ENCODE results near the gene SS18. TPM values are rescaled to one million over a fixed set of nuclear protein-coding genes. Genes with fewer than 3 reads are reported as not detected.
A peak's percentile ranks its signal among the peaks of the same experiment; 100 is the strongest.

Gene SS18
- total RNA-seq, 4 donors from 2014 or later = 74.1 to 166 (median 84.3) TPM

DNA sequence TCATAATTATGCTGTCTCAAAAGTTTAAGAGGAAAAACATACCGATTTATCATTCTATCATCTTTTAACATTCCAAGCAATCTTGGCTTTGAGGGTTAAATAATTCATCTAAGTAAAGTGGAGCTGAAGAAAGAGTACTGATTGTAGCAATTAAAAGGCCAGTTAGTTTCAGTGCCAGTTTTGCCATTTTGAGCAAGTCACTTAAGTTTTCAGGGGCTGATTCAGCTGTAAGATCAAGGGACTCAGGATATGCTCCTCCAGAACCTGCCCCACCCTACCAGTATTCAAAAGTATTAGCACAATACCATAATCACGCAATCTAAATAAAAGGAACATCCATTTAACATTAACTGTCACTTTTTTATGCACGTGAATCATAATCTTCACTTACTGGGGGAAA is 1.9 kb downstream of the SS18 start:
- Histone ChIP-seq H3K4me1 (peaks cover 18 to 34% (median 31%) of the 10 kb centered on the region in 4 donors), H3K36me3 (peaks cover 0 to 31% (median 18%) of the 10 kb centered on the region in 4 donors), H3K27me3 (no peaks in the 10 kb centered on the region), H3K27ac (replicated peaks in 1 of 4) (peak overlapping the region in 1 of 4 donors; percentile 96), H3K9me3 (no peaks in the 10 kb centered on the region), H3K4me3 (peak overlapping the region; percentile 80 to 96 (median 84))
- no peak for DNase-seq (ENCODE audit: extremely low spot score)
- WGBS = 41% methylated on average over 3 of the region's 3 CpGs
- intact Hi-C loops (cut with DNase I) = no loop called here
- no peak for TF ChIP-seq EP300 (IDR thresholded peaks at IDR 0.05)
- no peak for TF ChIP-seq POLR2AphosphoS5 (IDR thresholded peaks at IDR 0.05)

GRCh38 chr18:26086959-26087358 is 3.5 kb downstream of the SS18 start:
- Histone ChIP-seq H3K4me1 (peaks cover 18 to 34% (median 31%) of the 10 kb centered on the region in 4 donors), H3K27ac (replicated peaks in 1 of 4) (no peak overlapping the region), H3K9me3 (no peaks in the 10 kb centered on the region), H3K27me3 (no peaks in the 10 kb centered on the region), H3K4me3 (no peak overlapping the region), H3K36me3 (peaks cover 0 to 40% (median 24%) of the 10 kb centered on the region in 4 donors)
- no peak for DNase-seq (ENCODE audit: extremely low spot score)
- WGBS = 91% methylated on average over 6 of the region's 6 CpGs
- intact Hi-C loops (cut with DNase I) = no loop called here
- no peak for TF ChIP-seq EP300 (IDR thresholded peaks at IDR 0.05)
- no peak for TF ChIP-seq POLR2A (IDR thresholded peaks at IDR 0.05; ENCODE audit: low read depth)
- TF ChIP-seq, protein P1, sequence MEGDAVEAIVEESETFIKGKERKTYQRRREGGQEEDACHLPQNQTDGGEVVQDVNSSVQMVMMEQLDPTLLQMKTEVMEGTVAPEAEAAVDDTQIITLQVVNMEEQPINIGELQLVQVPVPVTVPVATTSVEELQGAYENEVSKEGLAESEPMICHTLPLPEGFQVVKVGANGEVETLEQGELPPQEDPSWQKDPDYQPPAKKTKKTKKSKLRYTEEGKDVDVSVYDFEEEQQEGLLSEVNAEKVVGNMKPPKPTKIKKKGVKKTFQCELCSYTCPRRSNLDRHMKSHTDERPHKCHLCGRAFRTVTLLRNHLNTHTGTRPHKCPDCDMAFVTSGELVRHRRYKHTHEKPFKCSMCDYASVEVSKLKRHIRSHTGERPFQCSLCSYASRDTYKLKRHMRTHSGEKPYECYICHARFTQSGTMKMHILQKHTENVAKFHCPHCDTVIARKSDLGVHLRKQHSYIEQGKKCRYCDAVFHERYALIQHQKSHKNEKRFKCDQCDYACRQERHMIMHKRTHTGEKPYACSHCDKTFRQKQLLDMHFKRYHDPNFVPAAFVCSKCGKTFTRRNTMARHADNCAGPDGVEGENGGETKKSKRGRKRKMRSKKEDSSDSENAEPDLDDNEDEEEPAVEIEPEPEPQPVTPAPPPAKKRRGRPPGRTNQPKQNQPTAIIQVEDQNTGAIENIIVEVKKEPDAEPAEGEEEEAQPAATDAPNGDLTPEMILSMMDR (IDR thresholded peaks at IDR 0.05) = no peak
- TF ChIP-seq POLR2AphosphoS5 (IDR thresholded peaks at IDR 0.05) = no peak

DNA sequence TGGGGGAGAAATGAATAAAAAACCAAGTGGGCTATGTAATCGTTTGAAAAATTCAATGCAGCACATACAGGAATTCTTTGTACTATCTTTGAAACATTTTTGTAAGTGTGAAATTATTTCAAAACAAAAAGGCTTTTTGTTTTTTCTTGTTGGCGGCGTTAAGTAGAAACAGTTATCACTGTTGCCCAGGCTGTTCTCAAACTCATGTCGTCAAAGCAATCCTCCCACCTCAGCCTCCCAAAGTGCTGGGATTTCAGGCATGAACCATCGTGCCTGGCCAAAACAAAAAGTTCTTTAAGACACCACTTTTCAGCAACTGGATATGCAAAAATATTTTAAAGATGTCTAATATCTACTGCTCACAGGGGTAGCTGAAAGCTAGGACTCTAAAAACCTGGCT is 5.4 kb downstream of the SS18 start:
- Histone ChIP-seq H3K27ac (replicated peaks in 1 of 4) (no peak overlapping the region), H3K4me3 (no peak overlapping the region), H3K9me3 (no peaks in the 10 kb centered on the region), H3K4me1 (peaks cover 18 to 28% (median 26%) of the 10 kb centered on the region in 4 donors), H3K27me3 (no peaks in the 10 kb centered on the region), H3K36me3 (peaks cover 0 to 47% (median 29%) of the 10 kb centered on the region in 4 donors)
- DNase-seq (ENCODE audit: extremely low spot score) = no peak
- intact Hi-C loops (cut with DNase I) = no loop called here
- no peak for TF ChIP-seq EP300 (IDR thresholded peaks at IDR 0.05)
- TF ChIP-seq, protein P1 (IDR thresholded peaks at IDR 0.05) = no peak
- TF ChIP-seq POLR2A (IDR thresholded peaks at IDR 0.05; ENCODE audit: low read depth) = no peak
- no peak for TF ChIP-seq POLR2AphosphoS5 (IDR thresholded peaks at IDR 0.05)
- WGBS = 85% methylated on average over 5 of the region's 5 CpGs

- TF ChIP-seq POLR2AphosphoS5 (IDR thresholded peaks at IDR 0.05) = no peak
- TF ChIP-seq EP300 (IDR thresholded peaks at IDR 0.05) = no peak
- TF ChIP-seq, protein P1 (IDR thresholded peaks at IDR 0.05) = no peak
- TF ChIP-seq POLR2A (IDR thresholded peaks at IDR 0.05; ENCODE audit: low read depth) = no peak
- intact Hi-C loops (cut with DNase I) = no loop called here
- Histone ChIP-seq H3K36me3 (peaks cover 0 to 47% (median 29%) of the 10 kb centered on the region in 4 donors), H3K4me3 (no peak overlapping the region), H3K27ac (replicated peaks in 1 of 4) (no peak overlapping the region), H3K4me1 (peaks cover 5 to 11% (median 10%) of the 10 kb centered on the region in 4 donors), H3K27me3 (no peaks in the 10 kb centered on the region), H3K9me3 (no peaks in the 10 kb centered on the region)
- DNase-seq (ENCODE audit: extremely low spot score) = no peak
- 96% methylated on average over 3 of the region's 3 CpGs for WGBS
Measured at GRCh38 chr18:26083099-26083498, 7.3 kb downstream of the SS18 start.

DNA sequence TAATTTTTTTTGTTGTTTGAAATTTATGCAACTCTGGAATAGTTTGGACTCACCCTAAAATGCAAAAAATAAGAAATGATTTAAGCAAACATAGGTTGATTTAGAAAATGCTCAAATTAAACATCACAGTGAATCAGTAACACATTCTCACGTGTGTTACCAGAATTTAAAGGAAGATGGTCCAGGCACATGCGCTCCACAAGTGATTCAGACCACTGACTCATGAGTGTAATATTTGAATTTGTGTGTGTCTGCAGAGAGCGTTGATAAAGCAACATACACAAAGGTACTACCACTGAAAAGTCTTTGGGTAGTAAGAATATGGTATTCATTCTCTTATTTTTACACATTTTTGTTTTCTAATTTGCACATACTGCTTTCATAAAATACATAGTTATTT is 7.9 kb downstream of the SS18 start:
- no peak for DNase-seq (ENCODE audit: extremely low spot score)
- Histone ChIP-seq H3K4me3 (no peak overlapping the region), H3K9me3 (no peaks in the 10 kb centered on the region), H3K4me1 (peaks cover 0 to 5% (median 3%) of the 10 kb centered on the region in 4 donors), H3K36me3 (peaks cover 0 to 52% (median 31%) of the 10 kb centered on the region in 4 donors), H3K27me3 (no peaks in the 10 kb centered on the region), H3K27ac (replicated peaks in 1 of 4) (no peak overlapping the region)
- TF ChIP-seq POLR2A (IDR thresholded peaks at IDR 0.05; ENCODE audit: low read depth) (no peak), POLR2AphosphoS5 (IDR thresholded peaks at IDR 0.05) (no peak), EP300 (IDR thresholded peaks at IDR 0.05) (no peak)
- TF ChIP-seq, protein P1 (IDR thresholded peaks at IDR 0.05) = no peak
- intact Hi-C loops (cut with DNase I) = no loop called here
- WGBS = 87% methylated on average over 3 of the region's 3 CpGs

Data from esophagus muscularis mucosa (tissue), 4 donors.